IPS-15b (cell line): Measurements from ENCODE around the gene ENPP3.
"Not testable (repeated sequence)": the region's sequence is repeated elsewhere in the genome, so short reads cannot be mapped to it uniquely, and the experiment has no call there.

Source experiments
- H3K27me3 ChIP-seq: one replicate; pipeline ENCODE4 v1.6.1; 2013; ENCODE audit warnings: low read length; ENCODE audit not compliant: control insufficient read depth, insufficient read depth
- H3K36me3 ChIP-seq: one replicate; pipeline ENCODE4 v1.6.1; 2013; ENCODE audit warnings: low read length; ENCODE audit not compliant: control insufficient read depth, insufficient read depth
- H3K4me1 ChIP-seq: one replicate; pipeline ENCODE4 v1.6.1; 2013; ENCODE audit warnings: mild to moderate bottlenecking, low read length; ENCODE audit not compliant: control insufficient read depth, insufficient read depth
- H3K4me3 ChIP-seq: one replicate; pipeline ENCODE4 v1.5.1; 2013; ENCODE audit warnings: low read depth, low read length
- H3K9ac ChIP-seq: one replicate; pipeline ENCODE4 v1.6.1; 2013; ENCODE audit warnings: low read depth, mild to moderate bottlenecking, low read length
- H3K9me3 ChIP-seq: one replicate; pipeline ENCODE4 v1.6.1; 2013; ENCODE audit warnings: mild to moderate bottlenecking, low read length; ENCODE audit not compliant: control insufficient read depth, insufficient read depth

ENPP3 gene

DNA sequence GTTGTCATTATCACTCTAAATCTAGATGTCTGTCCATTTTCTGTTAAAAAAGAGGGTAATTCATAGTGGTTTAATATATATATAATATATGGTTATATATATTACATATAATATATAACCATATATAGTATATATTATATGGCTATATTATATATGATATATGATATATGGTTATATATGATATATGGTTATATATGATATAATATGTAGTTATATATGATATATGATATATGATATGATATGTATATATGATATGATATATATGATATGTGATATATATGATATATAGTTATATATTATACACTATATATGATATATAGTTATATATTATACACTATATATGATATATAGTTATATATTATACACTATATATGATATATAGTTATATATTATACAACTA lies 55.5 kb downstream of the ENPP3 start:
- H3K27me3 ChIP-seq: no peaks in the 10 kb centered on the region
- peaks cover 8% of the 10 kb centered on the region for H3K4me1 ChIP-seq
- H3K9me3 ChIP-seq: no peaks in the 10 kb centered on the region
- no peaks in the 10 kb centered on the region for H3K36me3 ChIP-seq
- no peak overlapping the region for H3K4me3 ChIP-seq
- no peak overlapping the region for H3K9ac ChIP-seq

DNA sequence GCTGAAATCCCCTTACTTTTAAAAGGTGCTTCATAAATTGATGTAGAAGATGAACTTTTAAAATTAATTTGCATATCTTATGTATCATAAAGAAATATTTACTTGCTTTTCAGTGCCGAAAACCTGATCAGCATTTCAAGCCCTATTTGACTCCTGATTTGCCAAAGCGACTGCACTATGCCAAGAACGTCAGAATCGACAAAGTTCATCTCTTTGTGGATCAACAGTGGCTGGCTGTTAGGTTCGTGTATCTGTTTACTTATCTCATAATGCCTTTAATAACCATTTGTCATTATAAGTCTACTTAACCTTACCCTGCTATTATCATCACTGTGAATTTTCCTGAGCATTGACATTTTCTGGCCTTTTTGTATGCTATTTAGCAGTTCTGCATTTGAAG lies 56.3 kb downstream of the ENPP3 start:
- Histone ChIP-seq H3K9me3 (no peaks in the 10 kb centered on the region), H3K27me3 (no peaks in the 10 kb centered on the region), H3K9ac (no peak overlapping the region), H3K4me3 (no peak overlapping the region), H3K36me3 (no peaks in the 10 kb centered on the region), H3K4me1 (peaks cover 8% of the 10 kb centered on the region)

DNA sequence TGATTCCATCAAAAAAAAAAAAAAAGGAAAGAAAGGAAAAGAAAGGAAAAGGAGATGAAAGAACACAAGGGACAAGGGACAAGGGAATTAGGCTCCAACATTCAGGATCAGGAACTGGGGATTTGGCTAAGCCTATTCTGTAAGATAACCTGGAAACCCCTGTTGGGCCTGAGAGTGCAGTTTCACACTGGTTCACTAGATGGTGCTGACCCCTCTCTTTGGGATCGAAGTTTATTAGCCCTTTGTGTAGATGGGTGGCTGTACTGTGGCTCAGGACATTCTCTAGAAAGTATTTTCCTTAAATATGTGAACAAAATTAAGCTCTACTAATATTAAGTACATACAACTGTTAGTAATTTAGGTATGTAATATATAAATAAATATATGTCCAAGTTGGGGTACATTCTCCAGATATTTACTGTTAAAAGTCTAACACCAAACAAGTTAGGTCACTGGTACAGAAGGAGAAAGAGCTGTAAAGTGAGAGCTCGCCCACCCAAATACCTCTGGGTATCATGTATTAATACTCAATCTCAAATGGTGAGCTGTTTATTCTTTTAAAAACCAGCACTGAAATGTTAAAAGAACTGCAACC lies 57.8 kb downstream of the ENPP3 start:
- Histone ChIP-seq H3K4me1 (peaks cover 7% of the 10 kb centered on the region), H3K9me3 (no peaks in the 10 kb centered on the region), H3K4me3 (no peak overlapping the region), H3K36me3 (no peaks in the 10 kb centered on the region), H3K27me3 (no peaks in the 10 kb centered on the region), H3K9ac (no peak overlapping the region)

DNA sequence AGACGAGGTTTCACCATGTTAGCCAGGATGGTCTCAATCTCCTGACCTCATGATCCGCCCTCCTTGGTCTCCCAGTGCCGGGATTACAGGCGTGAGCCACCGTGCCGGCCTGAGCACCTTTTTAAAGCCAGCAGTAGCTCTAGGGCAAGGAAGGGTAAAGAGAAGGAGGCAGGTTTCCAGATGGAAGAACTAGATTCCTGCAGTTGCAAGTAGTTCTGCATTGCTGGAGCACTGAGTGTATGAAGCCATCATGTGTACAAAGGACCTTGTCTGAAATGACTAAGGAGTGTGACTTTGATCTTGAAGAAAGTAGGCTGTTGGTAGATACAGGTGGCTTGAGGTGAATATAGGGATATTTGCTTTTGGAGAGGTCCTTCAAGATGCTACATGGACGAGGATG lies 59.9 kb downstream of the ENPP3 start:
- no peaks in the 10 kb centered on the region for H3K27me3 ChIP-seq
- no peak overlapping the region for H3K9ac ChIP-seq
- H3K4me3 ChIP-seq: no peak overlapping the region
- H3K9me3 ChIP-seq: no peaks in the 10 kb centered on the region
- no peaks in the 10 kb centered on the region for H3K36me3 ChIP-seq
- H3K4me1 ChIP-seq: peaks cover 7% of the 10 kb centered on the region

DNA sequence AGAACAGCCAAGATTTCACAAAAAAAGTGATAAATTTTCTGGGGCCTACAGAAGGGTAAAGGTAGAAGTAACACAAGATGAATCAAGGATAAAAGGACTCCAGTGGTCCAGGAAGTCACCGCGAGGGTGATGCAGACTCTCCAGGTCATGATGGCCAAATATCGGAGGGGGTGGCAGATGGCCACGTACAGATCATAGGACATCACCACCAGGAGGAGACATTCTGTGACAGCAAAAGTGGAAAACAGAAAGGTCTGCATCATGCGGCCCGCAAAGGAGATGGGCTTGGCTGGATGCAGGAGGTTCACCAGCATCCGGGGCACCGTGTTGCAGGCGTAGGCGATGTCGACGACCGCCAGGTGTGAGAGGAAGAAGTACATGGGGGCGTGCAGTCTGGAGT lies 63.7 kb downstream of the ENPP3 start:
- not testable (repeated sequence) for H3K27me3 ChIP-seq, H3K9ac ChIP-seq, H3K4me3 ChIP-seq, H3K4me1 ChIP-seq, H3K9me3 ChIP-seq, H3K36me3 ChIP-seq

DNA sequence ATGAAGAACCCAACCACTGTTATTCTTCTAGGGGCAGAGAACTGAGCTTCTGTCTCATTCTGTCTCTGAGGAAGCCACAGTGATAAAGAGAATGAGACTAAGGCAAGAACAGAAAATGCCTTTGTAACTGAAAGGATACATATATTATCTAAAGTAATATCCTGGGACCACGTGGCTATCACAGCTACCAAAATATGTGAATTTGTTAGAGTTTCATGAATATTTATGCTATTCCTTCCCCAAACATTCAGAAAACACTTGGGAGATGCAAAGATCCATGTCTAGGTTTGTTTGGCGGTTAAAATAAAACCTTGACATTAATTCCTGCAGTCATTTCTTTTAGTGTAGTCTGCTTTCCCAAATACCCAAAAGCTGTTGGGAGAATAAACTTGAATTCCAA lies 66.8 kb downstream of the ENPP3 start:
- H3K4me3 ChIP-seq, H3K36me3 ChIP-seq, H3K9me3 ChIP-seq, H3K27me3 ChIP-seq, H3K4me1 ChIP-seq, H3K9ac ChIP-seq: not testable (repeated sequence)

DNA sequence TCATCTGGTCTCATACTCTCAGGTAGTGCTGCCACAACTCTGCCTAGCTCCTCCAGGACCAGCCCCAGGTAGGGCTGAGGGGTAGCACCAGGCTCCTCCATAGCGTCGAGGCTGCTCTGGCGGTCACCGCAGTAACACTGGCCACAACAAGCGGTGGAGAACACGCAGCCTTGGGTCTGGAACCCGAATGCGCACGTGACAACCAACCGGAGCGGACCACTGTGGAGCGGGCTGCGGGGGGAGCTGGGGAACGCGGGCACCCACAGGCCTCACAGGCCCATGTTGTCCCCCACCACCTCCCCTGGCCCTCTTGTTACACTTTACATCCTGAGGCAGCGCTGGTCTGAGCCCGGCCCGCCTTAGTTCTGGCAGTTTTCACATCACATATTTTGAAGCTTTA lies 73.8 kb downstream of the ENPP3 start, which contains the start of gene CTAGE9:
TSS of gene CTAGE9 (minus strand) at position 101 of the 400 bp plus-strand sequence. CDS start at position 101, 0 bp downstream.
- H3K9ac ChIP-seq, H3K9me3 ChIP-seq, H3K4me1 ChIP-seq, H3K4me3 ChIP-seq, H3K27me3 ChIP-seq, H3K36me3 ChIP-seq: not testable (repeated sequence)

DNA sequence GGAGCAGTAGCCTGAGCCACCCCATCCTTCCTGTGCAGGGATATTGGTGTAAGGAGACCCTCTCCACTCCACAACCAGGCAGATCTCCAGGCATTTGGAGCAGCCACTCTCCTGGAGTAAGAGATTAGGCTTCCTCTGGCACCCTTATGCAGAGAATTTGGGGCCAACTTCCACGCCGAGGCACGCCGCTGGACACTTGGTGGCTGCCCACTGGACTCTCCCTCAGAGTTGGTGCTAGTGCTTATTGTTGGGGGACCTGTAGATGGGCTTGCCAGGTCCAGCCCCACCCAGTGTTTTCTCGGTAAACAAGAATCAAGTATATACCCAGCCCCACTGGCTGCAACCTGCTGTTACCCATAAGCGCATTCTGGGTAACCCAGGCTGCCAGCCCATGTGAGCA lies 78.5 kb downstream of the ENPP3 start:
- not testable (repeated sequence) for H3K4me3 ChIP-seq, H3K9me3 ChIP-seq, H3K9ac ChIP-seq, H3K27me3 ChIP-seq, H3K4me1 ChIP-seq, H3K36me3 ChIP-seq

DNA sequence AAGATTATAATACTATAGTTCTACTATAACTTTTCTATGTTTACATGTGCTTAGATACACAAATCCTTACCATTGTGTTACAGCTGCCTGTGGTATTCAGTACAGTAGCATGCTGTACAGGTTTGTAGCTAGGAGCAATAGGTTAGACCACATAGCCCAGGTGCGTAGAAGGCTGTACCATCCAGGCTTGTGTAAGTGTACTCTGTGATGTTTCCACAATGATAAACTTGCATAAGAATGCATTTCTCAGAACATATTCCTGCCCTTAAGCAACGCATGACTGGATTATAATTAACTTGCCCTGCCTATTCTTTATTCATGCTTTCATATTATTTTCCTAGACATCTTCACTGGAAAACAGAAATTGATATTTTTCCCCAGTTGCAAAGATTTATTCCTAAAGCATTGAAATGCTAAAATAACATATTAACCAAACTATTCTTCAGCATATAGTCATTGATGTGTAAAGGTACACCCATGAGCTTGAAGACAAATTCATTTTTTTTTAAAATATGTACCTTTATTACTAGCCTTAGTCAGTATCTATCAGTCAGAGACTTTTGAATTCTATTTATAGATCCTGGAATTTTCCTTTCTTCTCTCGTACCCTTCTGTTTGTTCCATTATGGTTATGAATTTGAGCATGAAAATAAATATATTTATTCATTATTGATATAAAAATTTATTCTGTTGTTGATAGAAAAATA lies 80.9 kb downstream of the ENPP3 start:
- H3K4me1 ChIP-seq: no peaks in the 10 kb centered on the region
- H3K9me3 ChIP-seq: no peaks in the 10 kb centered on the region
- H3K36me3 ChIP-seq: no peaks in the 10 kb centered on the region
- H3K9ac ChIP-seq: no peak overlapping the region
- no peak overlapping the region for H3K4me3 ChIP-seq
- H3K27me3 ChIP-seq: no peaks in the 10 kb centered on the region

DNA sequence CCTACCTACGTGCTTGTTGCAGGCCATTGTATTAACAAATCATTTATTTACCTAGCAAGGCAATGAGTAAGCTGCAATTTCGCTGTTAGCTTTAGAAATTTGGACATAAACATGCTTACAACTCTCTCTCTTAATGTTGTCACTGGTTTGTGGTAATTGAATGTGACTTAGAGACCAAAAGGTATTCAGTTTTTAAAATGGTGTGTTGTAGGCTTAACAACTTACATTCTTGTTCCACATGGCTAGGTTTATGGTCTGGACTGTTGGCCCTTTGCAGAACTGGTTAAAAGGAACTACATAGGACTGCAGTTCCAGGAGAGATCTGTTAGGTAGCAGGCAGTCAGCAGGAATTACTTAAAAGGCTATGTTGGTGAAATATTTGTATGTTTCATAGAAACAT lies 84.1 kb downstream of the ENPP3 start:
- H3K27me3 ChIP-seq: no peaks in the 10 kb centered on the region
- H3K4me3 ChIP-seq: no peak overlapping the region
- no peaks in the 10 kb centered on the region for H3K9me3 ChIP-seq
- no peak overlapping the region for H3K9ac ChIP-seq
- H3K36me3 ChIP-seq: no peaks in the 10 kb centered on the region
- no peaks in the 10 kb centered on the region for H3K4me1 ChIP-seq

DNA sequence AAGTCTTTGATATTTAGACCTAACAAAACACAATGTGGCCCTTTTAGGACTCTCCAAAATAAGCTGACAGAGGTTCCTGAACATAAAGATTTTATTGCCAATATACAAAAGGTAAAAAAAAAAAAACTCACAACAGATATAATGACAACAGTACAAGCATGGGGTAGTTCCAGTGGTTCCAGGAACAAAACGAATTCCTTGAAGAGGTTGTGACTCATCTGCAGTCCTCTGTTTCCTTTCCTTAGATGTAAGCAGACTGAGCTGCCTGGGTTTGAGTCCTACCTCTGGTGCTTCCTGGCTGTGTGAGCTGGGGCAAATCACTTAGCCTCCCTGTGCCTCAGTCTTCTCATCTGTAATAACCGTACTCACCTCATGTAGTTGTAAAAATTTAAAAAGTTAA lies 87.0 kb downstream of the ENPP3 start:
- no peaks in the 10 kb centered on the region for H3K27me3 ChIP-seq
- no peaks in the 10 kb centered on the region for H3K36me3 ChIP-seq
- no peaks in the 10 kb centered on the region for H3K4me1 ChIP-seq
- no peak overlapping the region for H3K4me3 ChIP-seq
- H3K9me3 ChIP-seq: no peaks in the 10 kb centered on the region
- H3K9ac ChIP-seq: no peak overlapping the region

DNA sequence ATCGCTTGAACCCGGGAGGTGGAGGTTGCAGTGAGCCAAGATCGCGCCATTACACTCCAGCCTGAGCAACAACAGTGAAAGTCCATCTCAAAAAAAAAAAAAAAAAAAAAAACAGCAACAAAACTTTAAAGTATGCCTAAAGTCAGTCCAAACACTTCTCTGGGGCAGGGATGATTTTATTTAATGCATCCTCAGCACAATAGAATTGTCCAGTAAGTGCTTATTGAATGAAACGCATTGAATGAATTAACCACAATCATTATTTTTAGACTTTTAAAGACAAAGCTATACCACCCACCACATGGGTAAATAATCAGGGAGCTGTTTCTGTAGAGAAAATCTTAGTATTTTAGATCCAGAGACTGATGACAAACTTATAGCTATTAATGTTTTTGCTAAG lies 90.4 kb downstream of the ENPP3 start:
- Histone ChIP-seq H3K4me1 (no peaks in the 10 kb centered on the region), H3K4me3 (no peak overlapping the region), H3K9me3 (no peaks in the 10 kb centered on the region), H3K27me3 (no peaks in the 10 kb centered on the region), H3K36me3 (no peaks in the 10 kb centered on the region), H3K9ac (no peak overlapping the region)
